Measurements from ENCODE around the gene ABHD13. TPM values are rescaled to one million over a fixed set of nuclear protein-coding genes. Genes with fewer than 3 reads are reported as not detected.
"Not testable (repeated sequence)": the region's sequence is repeated elsewhere in the genome, so short reads cannot be mapped to it uniquely, and the experiment has no call there.

The ABHD13 gene
- polyA plus RNA-seq, 3 donors = 13.0 to 13.9 (median 13.5) TPM

DNA sequence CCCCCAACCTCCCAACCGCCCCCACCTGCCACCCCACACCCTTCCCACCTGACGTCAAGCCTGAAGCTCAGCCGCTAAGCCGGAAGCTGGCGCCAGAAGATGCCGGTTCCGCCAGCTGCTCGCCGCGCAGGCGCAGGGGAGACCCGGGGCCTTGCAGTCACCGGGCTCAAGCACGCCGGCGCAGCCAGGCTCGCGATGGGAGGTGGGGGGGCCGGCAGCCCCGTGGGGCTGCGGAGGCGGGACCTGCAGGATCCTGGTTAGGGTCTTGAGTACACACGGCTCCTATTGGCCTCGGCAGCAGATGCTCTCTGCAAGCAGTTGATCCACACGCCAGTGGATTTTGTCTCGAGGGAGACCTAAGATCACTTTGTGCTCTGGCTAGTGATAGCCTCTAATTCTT lies 2.8 kb upstream of the ABHD13 start, which contains the start of gene LIG4:
TSS of gene LIG4 (minus strand) at position 101 of the 400 bp plus-strand sequence. CDS start 4,268 bp downstream, outside the sequence.
- DNase-seq = peak; percentile 93

DNA sequence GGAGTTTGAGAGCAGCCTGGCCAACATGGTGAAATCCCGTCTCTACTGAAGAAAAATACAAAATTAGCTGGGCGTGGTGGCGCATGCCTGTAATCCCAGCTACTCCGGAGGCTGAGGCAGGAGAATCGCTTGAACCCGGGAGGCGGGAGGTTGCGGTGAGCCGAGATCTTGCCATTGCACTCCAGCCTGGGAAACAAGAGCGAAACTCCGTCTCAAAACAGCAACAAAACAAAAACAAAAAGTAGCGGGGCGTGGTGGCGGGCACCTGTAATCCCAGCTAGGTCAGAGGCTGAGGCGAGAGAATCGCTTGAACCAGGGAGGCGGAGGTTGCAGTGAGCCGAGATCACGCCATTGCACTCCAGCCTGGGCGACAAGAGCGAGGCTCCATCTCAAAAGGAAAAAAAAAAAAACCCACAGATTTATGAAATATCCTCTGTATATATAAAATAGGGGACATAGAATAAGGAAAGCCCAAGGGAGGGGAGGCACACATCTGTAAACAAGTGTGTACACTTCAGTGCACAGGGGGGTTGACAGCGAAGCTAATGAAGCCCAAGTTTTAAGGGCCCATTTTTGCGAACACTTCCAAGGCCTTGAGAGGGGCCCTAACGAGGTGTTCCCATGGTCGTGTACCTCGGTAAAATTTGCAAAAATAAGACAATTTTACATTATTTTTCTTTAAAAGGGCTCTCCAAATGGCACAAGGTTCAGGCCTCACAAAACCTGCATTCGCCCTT lies 717 bp upstream of the ABHD13 start:
- DNase-seq = not testable (repeated sequence)

DNA sequence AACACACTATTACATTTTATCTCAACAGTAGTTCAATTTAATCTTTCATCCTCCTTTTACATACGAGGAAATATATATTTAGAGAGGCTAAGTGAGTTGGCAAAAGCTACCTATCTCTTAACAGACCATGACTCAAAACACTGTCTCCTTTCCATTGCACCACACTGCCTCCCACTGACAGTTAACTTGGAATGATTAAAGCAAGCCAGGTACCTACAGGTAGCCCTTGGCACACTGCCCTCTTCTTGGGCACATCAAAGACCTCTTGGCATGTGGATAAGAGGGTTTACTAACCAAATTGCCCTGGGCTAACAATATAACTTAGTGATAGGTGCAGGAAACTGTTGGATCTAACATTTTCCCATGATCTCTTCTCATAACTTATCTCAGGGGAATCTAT lies 1.8 kb downstream of the ABHD13 start:
- DNase-seq = no peak

DNA sequence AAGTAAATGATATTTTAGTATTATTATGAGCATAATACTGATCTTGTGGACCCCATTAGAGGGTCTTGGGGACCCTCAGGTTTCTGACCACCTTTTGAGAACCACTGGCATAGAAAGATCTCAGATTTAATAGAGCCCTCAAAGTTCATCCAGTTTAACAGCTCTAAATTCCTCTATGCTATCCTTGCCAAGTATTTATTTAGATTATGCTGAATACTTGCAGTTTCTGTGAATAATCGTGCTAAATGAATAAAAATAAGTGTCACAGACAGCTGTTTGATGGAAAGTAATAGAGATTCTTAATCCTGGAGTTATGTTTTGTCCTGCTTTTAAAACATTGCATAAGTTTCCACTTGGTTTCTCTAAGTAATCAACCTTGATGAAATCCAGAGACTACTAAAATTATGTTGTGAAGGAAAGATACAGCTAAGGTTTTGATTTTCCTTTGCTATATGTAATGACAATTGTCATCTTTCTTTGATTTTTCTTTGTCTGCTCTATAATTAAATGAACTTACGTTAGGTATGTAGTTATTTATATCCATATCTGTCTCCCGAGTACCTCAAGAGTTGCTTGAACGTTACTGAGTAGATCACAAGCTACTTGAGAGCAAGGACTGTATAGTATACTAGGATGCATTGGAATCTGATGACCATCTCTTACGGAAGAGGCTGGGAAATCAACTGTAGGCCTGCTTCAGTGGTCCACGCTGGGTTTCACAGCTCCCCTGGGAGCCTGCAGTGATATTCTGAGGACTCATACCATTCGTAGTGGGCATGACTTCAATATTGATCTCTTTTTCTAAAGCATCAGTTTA lies 5.7 kb downstream of the ABHD13 start:
- no peak for DNase-seq

DNA sequence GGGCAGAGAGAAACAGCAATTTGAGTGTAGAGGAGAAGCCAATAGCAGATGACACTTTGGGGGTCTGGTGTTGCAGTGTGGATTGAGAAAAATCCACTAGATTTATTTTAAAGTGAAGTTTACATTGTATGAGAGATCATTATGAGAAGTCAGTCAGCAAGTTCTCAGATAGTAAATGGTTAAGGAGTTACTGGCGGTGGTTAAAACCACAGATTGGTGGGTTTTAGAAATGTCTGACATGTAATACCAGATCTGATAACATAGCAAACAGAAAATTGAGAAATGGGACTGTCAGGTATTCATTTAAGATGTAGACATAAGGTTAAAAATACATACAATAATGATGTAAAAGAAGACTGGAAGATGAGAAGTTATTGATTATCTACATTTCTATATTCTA lies 7.2 kb downstream of the ABHD13 start:
- DNase-seq = no peak

DNA sequence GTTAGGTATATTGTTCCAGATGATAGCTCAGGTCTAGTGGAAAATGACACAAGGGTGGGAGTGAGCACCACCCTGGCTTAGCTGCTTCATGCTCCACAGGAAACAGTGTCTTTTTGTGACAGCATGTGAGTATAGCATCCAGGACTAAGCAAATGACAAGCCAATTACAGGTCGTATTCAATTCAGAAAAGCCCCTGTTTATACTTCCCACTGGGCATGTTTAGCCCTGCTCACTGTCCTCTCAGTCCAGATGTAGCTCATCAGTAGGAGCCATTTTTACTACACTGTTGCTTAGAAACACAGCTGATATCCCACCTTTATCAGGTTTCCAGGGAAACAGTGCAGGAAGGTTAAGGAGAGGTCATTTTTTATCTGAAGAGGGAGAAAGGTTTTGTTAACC lies 8.0 kb downstream of the ABHD13 start:
- DNase-seq = no peak

DNA sequence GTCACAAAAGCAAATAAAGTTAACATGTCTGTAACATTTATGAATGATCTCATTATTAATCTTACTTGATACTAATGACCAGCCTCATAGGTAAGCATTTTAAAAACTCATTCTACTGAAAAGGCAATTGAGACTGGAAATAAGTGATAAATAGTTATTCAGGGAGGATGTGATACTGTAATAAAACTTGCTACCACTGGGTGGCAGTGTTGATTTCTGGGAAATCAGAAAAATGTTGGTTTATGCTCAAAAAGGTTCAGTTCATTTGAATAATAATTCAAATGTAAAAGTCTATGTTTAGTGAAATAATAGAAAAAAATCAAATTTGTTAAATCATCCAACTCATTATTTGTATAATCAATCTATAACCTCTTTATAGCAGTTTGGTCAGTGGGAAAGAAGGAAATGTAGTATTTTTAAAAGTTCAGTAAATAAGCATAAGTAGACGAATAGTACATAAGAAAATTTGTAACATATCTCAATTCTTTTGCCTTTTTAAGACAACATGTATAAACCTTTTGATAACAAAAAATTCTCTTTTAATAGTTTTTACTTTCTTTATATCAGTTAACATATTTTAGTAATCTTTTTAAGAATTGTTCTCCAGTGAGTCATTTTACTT lies 9.6 kb downstream of the ABHD13 start:
- no peak for DNase-seq

DNA sequence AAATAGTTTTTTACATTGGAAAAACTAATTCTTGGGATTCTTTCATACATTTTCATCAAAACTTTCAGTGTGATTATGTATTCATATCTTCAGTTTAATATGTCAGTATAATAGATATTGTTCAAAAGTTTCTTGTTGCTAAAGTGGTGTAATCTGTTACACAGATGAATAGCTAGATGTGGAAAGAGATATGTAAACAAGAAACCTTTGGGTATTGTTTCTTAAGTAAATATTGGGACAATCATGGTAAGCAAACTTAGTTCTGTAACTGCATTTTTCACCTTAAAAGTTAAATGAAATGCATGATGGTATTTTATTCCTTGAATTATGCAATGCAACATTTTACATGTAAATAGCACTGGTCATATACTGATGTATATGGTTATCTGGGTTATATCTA lies 12.2 kb downstream of the ABHD13 start:
- no peak for DNase-seq

DNA sequence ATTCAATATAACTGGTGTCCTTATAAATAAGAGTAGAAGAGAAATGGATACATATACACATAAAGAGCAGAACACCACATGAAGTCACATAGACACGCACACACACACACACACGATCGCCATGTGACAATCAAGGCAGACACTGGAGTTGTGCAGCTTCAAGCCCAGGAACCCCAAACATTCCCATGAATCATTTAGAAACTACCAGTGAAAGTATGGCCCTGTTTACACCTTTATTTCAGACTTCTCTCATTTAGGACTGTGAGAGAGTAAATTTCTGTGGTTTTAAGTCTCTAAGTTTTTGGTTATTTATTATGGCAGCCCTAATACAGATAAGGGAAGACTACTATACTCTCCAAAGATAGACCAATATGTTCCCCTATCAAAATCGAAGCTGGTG lies 31.0 kb downstream of the ABHD13 start:
- DNase-seq = no peak

DNA sequence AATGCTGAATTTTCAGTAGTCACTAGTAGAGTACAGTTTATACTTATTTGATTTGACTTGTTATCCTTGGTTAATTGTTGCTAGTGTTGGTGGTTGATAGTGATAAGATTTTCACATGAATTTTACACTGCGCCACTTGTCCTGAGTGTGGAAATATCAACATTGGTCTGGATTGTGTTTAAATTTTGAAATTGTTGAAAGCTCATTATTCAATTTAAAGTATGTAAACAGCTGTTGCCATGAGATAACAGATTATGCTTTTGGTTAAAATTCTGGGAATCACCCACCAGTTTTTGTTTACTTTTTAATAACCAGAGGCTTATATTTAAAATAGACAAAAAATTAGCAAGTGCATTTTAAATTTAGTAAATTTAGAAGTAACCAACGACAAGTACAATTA lies 39.1 kb downstream of the ABHD13 start:
- DNase-seq = no peak

DNA sequence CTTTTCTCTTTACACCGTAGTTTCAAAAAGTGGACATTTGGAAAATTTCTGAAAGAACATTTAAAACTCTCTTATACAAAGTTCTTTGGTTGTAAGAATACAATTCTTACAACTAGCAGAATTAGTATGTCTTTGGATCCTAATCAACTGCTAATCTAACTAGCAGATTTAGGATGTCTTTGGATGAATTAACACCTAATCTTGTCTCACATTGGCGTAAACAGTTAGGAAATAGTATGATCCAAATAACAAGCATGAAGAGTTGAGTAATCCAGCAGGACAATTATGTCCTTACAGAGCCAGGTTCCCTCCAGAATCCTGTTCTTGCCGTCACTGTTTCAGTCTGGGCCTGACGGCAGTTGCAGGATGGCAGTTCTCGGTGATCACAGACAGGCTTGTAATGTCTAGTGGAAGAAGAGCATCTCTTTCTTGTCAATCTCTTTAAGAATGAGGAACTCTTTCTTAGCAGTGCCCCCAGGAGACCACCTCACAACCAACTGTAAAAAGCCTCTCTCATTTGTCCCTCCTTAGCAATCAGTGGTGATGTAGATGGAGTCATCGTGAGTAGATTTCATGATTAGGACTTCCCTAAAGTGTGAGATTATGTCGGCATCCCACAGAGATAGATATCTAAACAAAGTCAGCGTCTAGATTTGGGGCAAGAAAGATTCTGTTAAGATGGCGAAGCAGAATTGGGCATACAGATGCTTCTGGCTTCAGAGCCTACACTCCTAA lies 45.6 kb downstream of the ABHD13 start:
- no peak for DNase-seq

DNA sequence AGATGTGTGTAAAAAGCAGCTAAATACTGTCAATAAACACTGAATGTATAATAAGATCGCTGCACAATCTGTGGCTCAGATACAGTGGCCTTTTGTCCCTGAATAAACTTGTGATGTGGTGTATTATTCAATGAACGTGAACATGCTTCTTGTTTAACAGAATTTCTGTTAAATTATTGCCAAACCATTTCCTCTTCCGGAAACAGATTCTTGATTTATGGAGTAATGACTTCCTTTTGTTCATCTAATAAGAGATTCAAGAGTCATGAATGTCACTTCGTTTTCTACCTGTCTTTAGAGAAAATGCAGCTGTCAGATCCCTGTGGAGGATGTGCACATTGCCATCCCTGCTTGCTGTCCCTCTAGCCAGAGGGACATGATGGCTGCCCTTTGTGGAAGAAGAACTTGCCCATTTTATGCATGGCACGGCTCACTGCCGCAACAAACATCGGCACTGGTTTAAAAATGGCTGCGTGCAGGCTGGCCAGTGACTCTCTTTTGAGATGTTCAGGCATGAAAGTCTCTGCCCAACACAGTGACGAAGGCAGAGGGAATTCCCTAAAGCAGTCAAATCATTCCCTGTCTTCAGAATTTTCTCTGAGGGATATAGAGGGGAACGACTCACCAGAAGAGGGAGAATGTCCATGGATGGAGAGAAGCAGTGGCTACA lies 48.3 kb downstream of the ABHD13 start:
- no peak for DNase-seq

DNA sequence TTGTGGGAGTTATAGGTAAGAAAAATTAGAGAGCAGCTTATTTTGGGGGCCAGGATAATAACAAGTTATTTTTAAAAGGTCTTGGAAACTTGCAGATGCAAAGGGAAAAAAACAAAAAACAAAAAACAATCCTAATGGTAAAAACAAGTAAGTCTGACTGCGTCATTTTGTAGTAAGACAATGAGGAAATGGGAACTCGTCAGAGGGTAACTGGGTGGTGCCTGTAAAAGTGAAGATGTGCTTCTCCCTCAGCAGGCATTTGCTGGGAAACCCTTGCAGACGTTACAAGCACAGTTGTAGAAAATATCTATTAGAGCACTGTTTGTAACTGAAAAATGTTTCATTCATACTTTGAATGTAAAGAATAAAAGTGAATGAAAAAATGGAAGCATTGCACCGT lies 49.2 kb downstream of the ABHD13 start:
- DNase-seq = no peak

DNA sequence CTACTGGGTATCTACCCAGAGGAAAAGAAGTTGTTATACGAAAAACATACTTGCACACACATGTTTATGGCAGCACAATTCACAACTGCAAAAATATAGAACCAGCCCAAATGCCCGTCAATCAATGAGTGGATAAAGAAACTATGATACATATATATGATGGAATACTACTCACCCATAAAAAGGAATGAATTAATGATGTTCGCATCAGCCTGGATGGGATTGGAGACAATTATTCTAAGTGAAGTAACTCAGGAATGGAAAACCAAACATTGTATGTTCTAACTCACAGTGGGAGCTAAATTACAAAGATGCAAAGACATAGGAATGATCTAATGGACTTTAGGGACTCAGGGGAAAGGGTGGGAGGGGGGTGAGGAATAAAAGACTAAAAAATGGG lies 49.7 kb downstream of the ABHD13 start:
- not testable (repeated sequence) for DNase-seq

DNA sequence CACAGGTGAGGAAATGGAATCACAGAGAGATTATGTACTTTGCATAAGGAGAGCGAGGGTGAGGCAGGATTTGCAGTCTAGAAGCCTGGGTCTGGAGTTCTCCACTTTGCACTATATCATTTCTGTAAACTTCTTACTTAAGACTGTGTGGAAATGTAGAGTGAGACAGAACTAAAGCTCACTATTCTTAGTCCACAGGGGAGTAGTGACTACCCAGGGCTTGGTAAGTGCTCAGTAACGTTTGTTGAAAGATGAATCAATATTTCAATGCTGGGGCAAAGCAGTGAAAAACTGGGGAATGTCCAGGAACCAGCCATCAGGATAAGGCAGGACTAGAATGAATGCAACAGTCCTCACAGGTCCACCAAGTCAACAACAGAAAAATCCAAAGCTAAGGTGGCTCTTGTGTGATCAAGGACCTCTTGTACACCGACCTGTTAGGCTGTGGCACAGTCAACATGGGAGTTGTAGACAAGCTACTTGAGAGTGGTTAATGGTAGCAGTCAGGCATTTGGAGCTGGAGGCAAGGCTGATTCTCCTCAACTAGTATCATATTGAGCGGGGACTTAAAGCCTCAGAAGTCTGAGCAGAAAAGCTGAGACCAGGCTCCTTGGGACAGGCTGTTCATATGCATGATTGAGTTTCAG lies 50.4 kb downstream of the ABHD13 start:
- no peak for DNase-seq

DNA sequence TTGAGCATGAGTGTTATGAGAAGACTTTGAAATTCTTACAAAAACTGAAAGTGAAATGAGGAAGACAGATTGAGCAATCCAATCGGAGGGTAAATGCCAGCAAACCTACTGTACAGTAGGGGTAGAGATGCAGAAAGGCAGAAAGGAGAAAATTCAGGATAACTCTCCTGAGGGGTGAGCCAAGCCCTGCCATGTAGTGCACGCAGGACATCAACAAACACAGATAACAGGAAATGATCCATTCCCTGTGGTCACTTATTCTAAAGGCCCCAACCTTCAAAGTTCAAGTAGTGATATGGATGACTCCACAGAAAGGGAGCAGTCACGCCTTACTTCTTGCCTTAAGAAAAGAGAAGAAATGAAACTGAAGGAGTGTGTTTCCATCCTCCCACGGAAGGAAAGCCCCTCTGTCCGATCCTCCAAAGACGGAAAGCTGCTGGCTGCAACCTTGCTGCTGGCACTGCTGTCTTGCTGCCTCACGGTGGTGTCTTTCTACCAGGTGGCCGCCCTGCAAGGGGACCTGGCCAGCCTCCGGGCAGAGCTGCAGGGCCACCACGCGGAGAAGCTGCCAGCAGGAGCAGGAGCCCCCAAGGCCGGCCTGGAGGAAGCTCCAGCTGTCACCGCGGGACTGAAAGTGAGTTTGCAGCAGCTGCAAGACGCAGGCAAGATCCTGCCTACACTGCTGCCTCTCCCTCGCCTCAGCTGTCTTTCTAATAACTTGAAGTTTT lies 51.6 kb downstream of the ABHD13 start, which contains the start of gene TNFSF13B:
TSS of gene TNFSF13B (plus strand) at position 118 of the 728 bp plus-strand sequence. CDS start at position 296, 178 bp downstream.
- no peak for DNase-seq

DNA sequence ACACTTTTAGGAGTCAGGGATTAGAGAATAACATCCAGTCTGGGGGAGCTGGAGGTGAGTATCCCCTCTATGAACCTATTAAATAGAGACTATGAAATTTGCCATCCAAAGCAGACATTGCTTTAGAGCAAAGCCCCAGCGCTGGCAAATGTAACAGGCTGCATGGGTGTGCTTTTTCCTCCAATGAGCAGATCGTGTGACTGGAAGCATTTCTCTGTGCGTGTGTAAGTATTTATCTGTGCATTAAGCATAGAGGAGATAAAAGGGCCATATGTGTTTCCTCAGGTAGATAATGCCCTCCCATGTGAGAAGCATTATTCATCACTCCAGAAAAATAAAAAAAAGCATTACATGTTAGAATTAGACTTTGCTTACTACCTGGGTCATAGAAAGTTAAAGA lies 52.2 kb downstream of the ABHD13 start:
- no peak for DNase-seq

DNA sequence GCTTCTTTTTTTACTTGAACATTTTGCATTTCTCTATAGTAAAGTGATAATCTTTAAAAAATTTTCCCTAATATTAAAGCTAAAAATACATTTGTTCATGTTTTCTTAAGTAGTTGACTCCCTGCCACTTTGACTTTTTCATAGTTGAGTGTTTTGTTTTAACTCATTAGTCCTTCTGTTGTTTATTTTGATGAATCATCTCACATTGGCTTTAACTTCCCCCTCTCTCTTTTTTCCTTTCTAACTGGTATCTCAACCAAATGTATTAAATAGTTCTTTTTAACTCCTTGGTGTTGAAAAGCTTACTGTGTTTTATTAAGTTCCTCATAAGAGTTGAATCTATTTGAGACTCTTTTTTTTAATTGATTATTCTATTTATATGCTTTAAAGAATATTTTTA lies 54.1 kb downstream of the ABHD13 start:
- DNase-seq = no peak

DNA sequence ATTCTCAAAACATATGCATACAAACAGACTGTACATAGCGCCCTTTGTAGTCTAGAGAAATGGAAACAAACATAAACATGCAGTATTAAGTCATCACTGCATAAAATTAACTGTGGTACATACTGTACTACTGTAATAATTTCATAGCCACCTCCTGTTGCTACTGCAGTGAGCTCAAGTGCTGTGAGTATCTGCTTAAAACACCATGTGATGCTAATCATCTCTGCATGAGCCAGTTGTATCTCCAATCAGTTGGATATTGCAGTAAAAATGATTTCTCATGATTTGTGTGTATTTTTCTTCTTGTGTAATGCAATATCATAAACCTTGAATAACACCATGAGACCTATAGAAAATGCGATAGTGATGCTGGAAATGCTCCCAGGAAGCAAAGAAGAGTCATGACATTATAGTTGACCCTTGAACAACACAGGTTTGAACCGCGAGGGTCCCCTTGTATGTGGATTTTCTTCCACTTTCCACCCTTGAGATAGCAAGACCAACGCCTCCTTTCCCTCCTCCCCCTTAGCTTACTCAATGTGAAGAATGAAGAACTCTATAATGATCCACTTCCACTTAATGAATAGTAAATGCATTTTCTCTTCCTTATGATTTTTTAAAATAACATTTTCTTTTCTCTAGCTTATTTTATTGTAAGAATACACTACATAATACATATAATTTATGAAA lies 55.4 kb downstream of the ABHD13 start:
- no peak for DNase-seq

DNA sequence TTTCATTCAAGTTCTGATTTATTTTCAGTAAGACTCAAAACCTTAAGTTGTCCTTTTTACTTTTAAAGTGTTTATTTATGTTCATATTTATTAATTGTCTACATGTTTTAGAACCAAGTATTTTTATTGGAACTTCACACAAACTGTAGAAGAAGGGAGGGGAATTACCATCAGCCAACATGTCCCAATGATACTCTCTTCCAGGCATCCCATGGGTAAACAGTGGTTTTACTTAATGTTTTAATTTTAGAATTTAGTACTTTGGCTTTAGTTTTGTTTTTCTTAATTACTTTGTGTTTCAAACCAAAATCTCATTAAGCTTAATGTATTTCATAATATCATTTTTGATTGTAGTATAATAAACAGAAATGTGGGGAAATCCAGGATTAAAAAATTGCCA lies 56.5 kb downstream of the ABHD13 start:
- DNase-seq = no peak
